HK-2 (cell line): ENCODE results near the gene CHST15.

Experiments
- DNase-seq: peaks from one replicate; pipeline ENCODE4 v3.0.0-alpha.2; 2018; ENCODE audit not compliant: unreplicated experiment

Gene CHST15

GRCh38 chr10:123965973-123966895 lies 127.2 kb downstream of the CHST15 start:
- no peak for DNase-seq

- DNase-seq, result no peak
Observed at GRCh38 chr10:123964953-123965352, 128.4 kb downstream of the CHST15 start.

GRCh38 chr10:123962756-123963530 lies 130.5 kb downstream of the CHST15 start:
- DNase-seq, result no peak

GRCh38 chr10:123958241-123958640 lies 135.2 kb downstream of the CHST15 start:
- no peak for DNase-seq
